ENCODE results near the gene RELN.

- TF ChIP-seq CTCF (IDR thresholded peaks at IDR 0.05) (no peak), POLR2A (IDR thresholded peaks at IDR 0.05) (no peak)
These were observed 180.0 kb downstream of the RELN start for GRCh38 chr7:103809229-103809994.

Data from lower leg skin (tissue), 3 donors.